HepG2 (cell line): Measurements from ENCODE around the gene ARL3. TPM values are rescaled to one million over a fixed set of nuclear protein-coding genes. Genes with fewer than 3 reads are reported as not detected.

Source experiments
- FOXC1 ChIP-seq: sonication (generic); formaldehyde crosslinking; IDR thresholded peaks from 2 replicates; pipeline ENCODE4 v1.8.0; 2022; ENCODE audit warnings: mild to moderate bottlenecking, missing genetic modification reagents, borderline replicate concordance
- JDP2 ChIP-seq: sonication (generic); formaldehyde crosslinking; IDR thresholded peaks from 2 replicates; pipeline ENCODE4 v1.8.1; 2022; ENCODE audit warnings: missing genetic modification reagents, borderline replicate concordance
- JUND ChIP-seq: sonication (generic); formaldehyde crosslinking; IDR thresholded peaks from 2 replicates; pipeline ENCODE4 v1.8.0; 2022; ENCODE audit warnings: mild to moderate bottlenecking, missing genetic modification reagents
- KDM3A ChIP-seq: IDR thresholded peaks from 2 replicates; pipeline ENCODE4 v1.6.1; 2018; ENCODE audit warnings: low read depth, missing compliant biosample characterization
- KMT2B ChIP-seq: IDR thresholded peaks from 2 replicates; pipeline ENCODE4 v1.6.1; 2016; ENCODE audit warnings: missing genetic modification reagents, missing compliant biosample characterization
- MYNN ChIP-seq: sonication (generic); formaldehyde crosslinking; IDR thresholded peaks from 2 replicates; pipeline ENCODE4 v1.4.0; 2020; ENCODE audit warnings: mild to moderate bottlenecking, low read depth, missing genetic modification reagents
- PHF5A ChIP-seq: IDR thresholded peaks from one replicate; pipeline ENCODE4 v1.6.1; 2018; ENCODE audit warnings: low read depth, missing genetic modification reagents; ENCODE audit not compliant: unreplicated experiment
- REXO4 ChIP-seq: sonication (generic); formaldehyde crosslinking; IDR thresholded peaks from 2 replicates; pipeline ENCODE4 v1.8.0; 2022; ENCODE audit warnings: missing genetic modification reagents, mild to moderate bottlenecking, borderline replicate concordance
- RXRA ChIP-seq: sonication (generic); formaldehyde crosslinking; IDR thresholded peaks from 2 replicates; pipeline ENCODE4 v1.5.1; 2020; ENCODE audit warnings: missing genetic modification reagents
- SMAD9 ChIP-seq: sonication (generic); formaldehyde crosslinking; IDR thresholded peaks from 2 replicates; pipeline ENCODE4 v1.5.1; 2020; ENCODE audit warnings: mild to moderate bottlenecking, missing genetic modification reagents
- SYNCRIP ChIP-seq: fragments of 200-400 bp; formaldehyde crosslinking; IDR thresholded peaks from 2 replicates; pipeline ENCODE4 v1.6.1; 2018; ENCODE audit warnings: mild to moderate bottlenecking, low read depth, low read length; ENCODE audit not compliant: insufficient read depth
- ZBTB33 ChIP-seq: sonication (generic); formaldehyde crosslinking; IDR thresholded peaks from 2 replicates; pipeline ENCODE4 v1.4.0; 2020; ENCODE audit warnings: missing genetic modification reagents
- ZC3H4 ChIP-seq: sonication (generic); formaldehyde crosslinking; IDR thresholded peaks from 2 replicates; pipeline ENCODE4 v1.4.0; 2020; ENCODE audit warnings: missing genetic modification reagents, borderline replicate concordance
- ZNF264 ChIP-seq: sonication (generic); formaldehyde crosslinking; IDR thresholded peaks from 2 replicates; pipeline ENCODE4 v1.4.0; 2020; ENCODE audit warnings: missing genetic modification reagents
- ZNF274 ChIP-seq: sonication (generic); formaldehyde crosslinking; IDR thresholded peaks from 2 replicates; pipeline ENCODE4 v1.5.1; 2020; ENCODE audit warnings: mild to moderate bottlenecking, missing genetic modification reagents
- ZNF333 ChIP-seq: sonication (generic); formaldehyde crosslinking; IDR thresholded peaks from 2 replicates; pipeline ENCODE4 v1.4.0; 2020; ENCODE audit warnings: mild to moderate bottlenecking, missing genetic modification reagents, borderline replicate concordance
- ZNF337 ChIP-seq: sonication (generic); formaldehyde crosslinking; IDR thresholded peaks from 2 replicates; pipeline ENCODE4 v1.5.1; 2020; ENCODE audit warnings: missing genetic modification reagents, low read depth, mild to moderate bottlenecking, borderline replicate concordance
- polyA plus RNA-seq, 8 experiments: library from polyadenylated mRNA; depleted of rRNA in 3 of 8; stranded (reverse) in 7 of 8; unstranded in 1 of 8; fragments of >200 nt; fragmentation: Illumina TruSeq in 4 of 8; extraction: Trizol in 4 of 8; gene quantifications; 2 replicates each; pipeline versions ENCODE4 v1.2.1 to v1.2.3, GENCODE V29; 2011 to 2016; ENCODE audit warnings: low read depth in 4 of 8, missing spikeins in 1 of 8, mixed read lengths in 1 of 8; ENCODE audit not compliant: insufficient read depth in 1 of 8
- total RNA-seq, 5 experiments: library from RNA; depleted of rRNA; stranded (reverse); fragments of >200 nt; fragmentation: Illumina TruSeq; extraction: Trizol; gene quantifications; 2 replicates each; pipeline ENCODE4 v1.2.3, GENCODE V29; 2016; ENCODE audit warnings: low read depth in 1 of 5
- TF ChIP-seq, protein P1 (sequence below): sonication (generic); formaldehyde crosslinking; conservative IDR thresholded peaks from 2 replicates; pipeline ENCODE4 v1.4.0; 2020; ENCODE audit warnings: missing genetic modification reagents
- TF ChIP-seq, protein P2 (sequence below): IDR thresholded peaks from 2 replicates; pipeline ENCODE4 v1.6.1; 2016; ENCODE audit warnings: low read depth, control low read depth
- TF ChIP-seq, protein P3 (sequence below): sonication (generic); formaldehyde crosslinking; IDR thresholded peaks from 2 replicates; pipeline ENCODE4 v1.5.1; 2020; ENCODE audit warnings: mild to moderate bottlenecking, missing genetic modification reagents, borderline replicate concordance

The ARL3 gene
- total and polyA plus RNA-seq, 2 of the 13 experiments (the other 11 are each of a cell fraction or from before 2014, with no cell fraction given), result 5.2 to 6.6 TPM

DNA sequence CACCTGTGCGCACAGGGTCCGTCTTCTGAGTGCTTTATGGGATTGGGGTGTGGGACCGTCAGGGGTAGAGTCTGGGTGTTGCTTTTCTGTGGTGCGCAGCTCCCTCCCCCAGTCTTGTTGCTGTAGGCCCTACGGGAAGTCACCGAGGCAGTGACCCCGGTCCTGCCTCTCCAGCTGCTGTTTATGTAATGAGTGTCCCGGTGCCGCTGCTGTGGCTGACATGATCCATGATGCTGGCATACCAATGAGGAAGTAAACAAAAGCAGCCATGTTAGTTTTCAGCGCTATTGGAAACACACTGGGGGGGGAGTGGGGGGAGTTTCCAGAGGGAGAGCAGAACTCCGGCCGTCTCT lies 68.8 kb downstream of the ARL3 start (continued):
- TF ChIP-seq, protein P1, sequence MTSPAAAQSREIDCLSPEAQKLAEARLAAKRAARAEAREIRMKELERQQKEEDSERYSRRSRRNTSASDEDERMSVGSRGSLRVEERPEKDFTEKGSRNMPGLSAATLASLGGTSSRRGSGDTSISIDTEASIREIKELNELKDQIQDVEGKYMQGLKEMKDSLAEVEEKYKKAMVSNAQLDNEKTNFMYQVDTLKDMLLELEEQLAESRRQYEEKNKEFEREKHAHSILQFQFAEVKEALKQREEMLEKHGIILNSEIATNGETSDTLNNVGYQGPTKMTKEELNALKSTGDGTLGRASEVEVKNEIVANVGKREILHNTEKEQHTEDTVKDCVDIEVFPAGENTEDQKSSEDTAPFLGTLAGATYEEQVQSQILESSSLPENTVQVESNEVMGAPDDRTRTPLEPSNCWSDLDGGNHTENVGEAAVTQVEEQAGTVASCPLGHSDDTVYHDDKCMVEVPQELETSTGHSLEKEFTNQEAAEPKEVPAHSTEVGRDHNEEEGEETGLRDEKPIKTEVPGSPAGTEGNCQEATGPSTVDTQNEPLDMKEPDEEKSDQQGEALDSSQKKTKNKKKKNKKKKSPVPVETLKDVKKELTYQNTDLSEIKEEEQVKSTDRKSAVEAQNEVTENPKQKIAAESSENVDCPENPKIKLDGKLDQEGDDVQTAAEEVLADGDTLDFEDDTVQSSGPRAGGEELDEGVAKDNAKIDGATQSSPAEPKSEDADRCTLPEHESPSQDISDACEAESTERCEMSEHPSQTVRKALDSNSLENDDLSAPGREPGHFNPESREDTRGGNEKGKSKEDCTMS (CRISPR knock-in tag), result no peak
- TF ChIP-seq ZNF264, result no peak
- TF ChIP-seq ZNF333 (CRISPR knock-in tag), result no peak
- TF ChIP-seq RXRA, result no peak; the same call in 1 of the 2 replicates
- TF ChIP-seq MYNN (CRISPR knock-in tag), result no peak; the same call in 1 of the 2 replicates
- TF ChIP-seq SYNCRIP, result no peak
- TF ChIP-seq PHF5A (CRISPR knock-in tag), result no peak
- TF ChIP-seq KMT2B (CRISPR knock-in tag), result no peak
- no peak for TF ChIP-seq FOXC1 (CRISPR knock-in tag)
- 0 out of 2 replicates have a peak, but pooled peaks have one; percentile 19 for TF ChIP-seq ZC3H4 (CRISPR knock-in tag)
- no peak for TF ChIP-seq JUND
- TF ChIP-seq REXO4, result no peak
- TF ChIP-seq, protein P2, sequence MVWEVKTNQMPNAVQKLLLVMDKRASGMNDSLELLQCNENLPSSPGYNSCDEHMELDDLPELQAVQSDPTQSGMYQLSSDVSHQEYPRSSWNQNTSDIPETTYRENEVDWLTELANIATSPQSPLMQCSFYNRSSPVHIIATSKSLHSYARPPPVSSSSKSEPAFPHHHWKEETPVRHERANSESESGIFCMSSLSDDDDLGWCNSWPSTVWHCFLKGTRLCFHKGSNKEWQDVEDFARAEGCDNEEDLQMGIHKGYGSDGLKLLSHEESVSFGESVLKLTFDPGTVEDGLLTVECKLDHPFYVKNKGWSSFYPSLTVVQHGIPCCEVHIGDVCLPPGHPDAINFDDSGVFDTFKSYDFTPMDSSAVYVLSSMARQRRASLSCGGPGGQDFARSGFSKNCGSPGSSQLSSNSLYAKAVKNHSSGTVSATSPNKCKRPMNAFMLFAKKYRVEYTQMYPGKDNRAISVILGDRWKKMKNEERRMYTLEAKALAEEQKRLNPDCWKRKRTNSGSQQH (CRISPR knock-in tag), result 0 out of 2 replicates have a peak, but pooled peaks have one; percentile 9
- no peak for TF ChIP-seq ZNF274
- TF ChIP-seq ZBTB33, result no peak
- TF ChIP-seq JDP2, result no peak
- TF ChIP-seq KDM3A, result no peak
- TF ChIP-seq SMAD9, result no peak
- no peak for TF ChIP-seq ZNF337 (CRISPR knock-in tag)
- TF ChIP-seq, protein P3, sequence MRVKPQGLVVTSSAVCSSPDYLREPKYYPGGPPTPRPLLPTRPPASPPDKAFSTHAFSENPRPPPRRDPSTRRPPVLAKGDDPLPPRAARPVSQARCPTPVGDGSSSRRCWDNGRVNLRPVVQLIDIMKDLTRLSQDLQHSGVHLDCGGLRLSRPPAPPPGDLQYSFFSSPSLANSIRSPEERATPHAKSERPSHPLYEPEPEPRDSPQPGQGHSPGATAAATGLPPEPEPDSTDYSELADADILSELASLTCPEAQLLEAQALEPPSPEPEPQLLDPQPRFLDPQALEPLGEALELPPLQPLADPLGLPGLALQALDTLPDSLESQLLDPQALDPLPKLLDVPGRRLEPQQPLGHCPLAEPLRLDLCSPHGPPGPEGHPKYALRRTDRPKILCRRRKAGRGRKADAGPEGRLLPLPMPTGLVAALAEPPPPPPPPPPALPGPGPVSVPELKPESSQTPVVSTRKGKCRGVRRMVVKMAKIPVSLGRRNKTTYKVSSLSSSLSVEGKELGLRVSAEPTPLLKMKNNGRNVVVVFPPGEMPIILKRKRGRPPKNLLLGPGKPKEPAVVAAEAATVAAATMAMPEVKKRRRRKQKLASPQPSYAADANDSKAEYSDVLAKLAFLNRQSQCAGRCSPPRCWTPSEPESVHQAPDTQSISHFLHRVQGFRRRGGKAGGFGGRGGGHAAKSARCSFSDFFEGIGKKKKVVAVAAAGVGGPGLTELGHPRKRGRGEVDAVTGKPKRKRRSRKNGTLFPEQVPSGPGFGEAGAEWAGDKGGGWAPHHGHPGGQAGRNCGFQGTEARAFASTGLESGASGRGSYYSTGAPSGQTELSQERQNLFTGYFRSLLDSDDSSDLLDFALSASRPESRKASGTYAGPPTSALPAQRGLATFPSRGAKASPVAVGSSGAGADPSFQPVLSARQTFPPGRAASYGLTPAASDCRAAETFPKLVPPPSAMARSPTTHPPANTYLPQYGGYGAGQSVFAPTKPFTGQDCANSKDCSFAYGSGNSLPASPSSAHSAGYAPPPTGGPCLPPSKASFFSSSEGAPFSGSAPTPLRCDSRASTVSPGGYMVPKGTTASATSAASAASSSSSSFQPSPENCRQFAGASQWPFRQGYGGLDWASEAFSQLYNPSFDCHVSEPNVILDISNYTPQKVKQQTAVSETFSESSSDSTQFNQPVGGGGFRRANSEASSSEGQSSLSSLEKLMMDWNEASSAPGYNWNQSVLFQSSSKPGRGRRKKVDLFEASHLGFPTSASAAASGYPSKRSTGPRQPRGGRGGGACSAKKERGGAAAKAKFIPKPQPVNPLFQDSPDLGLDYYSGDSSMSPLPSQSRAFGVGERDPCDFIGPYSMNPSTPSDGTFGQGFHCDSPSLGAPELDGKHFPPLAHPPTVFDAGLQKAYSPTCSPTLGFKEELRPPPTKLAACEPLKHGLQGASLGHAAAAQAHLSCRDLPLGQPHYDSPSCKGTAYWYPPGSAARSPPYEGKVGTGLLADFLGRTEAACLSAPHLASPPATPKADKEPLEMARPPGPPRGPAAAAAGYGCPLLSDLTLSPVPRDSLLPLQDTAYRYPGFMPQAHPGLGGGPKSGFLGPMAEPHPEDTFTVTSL (CRISPR knock-in tag), result no peak
